ENCODE results near the gene NOX5. TPM values are rescaled to one million over a fixed set of nuclear protein-coding genes. Genes with fewer than 3 reads are reported as not detected.

Gene NOX5
- total RNA-seq, 1 donor from 2014 or later, result 0.14 TPM

DNA sequence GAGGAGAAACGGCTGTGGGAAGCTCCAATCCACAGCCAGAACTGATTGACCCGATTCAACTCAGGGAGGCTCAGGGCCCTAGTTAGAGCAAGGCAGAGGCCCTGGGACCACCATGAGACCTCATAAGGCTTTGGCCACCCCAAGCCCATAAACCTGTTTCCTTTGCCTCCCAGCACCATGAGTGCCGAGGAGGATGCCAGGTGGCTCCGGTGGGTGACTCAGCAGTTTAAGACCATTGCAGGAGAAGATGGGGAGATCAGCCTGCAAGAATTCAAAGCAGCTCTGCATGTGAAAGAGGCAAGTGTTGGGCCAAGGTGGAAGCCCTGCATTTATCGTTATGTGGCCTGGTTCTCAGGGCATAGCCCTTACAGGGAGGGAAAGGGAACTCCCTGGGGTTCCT lies 11.9 kb downstream of the NOX5 start:
- DNase-seq, result no peak
- no peaks in the 10 kb centered on the region for H3K36me3 ChIP-seq
- H3K9me3 ChIP-seq, result no peaks in the 10 kb centered on the region
- no peak overlapping the region for H3K4me3 ChIP-seq
- no peak for TF ChIP-seq CTCF (IDR thresholded peaks at IDR 0.05)
- H3K27ac ChIP-seq, result no peak overlapping the region
- H3K27me3 ChIP-seq, result no peaks in the 10 kb centered on the region
- intact Hi-C loops (cut with DNase I), result no loop called here
- ATAC-seq, result no peak
- H3K4me1 ChIP-seq, result peaks cover under 1% of the 10 kb centered on the region

GRCh38 chr15:69027976-69028518 lies 13.6 kb downstream of the NOX5 start:
- Histone ChIP-seq H3K36me3 (no peaks in the 10 kb centered on the region), H3K27me3 (peaks cover 7% of the 10 kb centered on the region), H3K4me3 (no peak overlapping the region), H3K27ac (no peak overlapping the region), H3K9me3 (no peaks in the 10 kb centered on the region), H3K4me1 (peaks cover 4% of the 10 kb centered on the region)
- intact Hi-C loops (cut with DNase I), result no loop called here
- DNase-seq (no peak), ATAC-seq (no peak)
- TF ChIP-seq CTCF (IDR thresholded peaks at IDR 0.05), result no peak

DNA sequence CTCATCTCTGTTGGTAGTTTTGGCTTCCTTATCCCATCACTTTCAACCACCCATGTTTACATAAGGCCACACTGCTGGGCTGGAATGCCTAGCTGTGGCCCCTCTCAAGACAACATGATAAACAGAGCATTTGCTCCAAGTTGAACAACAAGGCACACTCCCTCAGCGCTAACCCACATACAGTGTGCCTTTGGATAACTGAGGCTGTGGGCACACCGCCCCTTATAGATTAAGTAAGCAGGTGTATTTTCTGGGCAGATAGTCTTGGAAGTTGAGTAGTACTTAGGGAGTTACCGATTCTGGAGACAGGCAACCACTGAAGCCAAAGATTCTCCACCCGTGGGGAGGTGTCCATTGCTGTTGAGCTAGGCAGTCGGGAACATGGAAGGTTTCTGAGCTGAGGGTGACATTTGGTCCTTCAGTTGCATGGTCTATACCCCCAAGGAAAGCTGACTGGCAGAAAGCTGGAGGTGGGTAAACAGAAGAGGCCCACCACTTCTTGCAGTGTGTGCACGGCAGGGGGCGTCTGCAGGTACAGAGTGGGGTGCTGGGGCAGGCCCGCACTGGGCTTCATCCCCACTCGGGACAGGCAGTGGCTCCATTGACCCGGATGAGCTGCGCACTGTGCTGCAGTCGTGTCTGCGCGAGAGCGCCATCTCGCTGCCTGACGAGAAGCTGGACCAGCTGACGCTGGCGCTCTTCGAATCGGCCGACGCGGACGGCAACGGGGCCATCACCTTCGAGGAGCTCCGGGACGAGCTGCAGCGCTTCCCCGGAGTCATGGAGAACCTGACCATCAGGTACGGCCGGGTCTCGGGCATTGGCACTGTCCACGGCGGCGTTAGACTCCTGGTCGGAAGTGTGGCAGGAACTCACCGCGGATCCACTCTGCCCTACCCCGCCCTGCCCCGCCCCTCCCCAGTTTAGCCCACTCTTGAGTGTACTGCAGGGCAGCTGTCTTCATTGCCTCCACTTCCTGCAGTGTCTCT lies 16.8 kb downstream of the NOX5 start:
- ATAC-seq, result peak; percentile 87
- peaks cover 4% of the 10 kb centered on the region for H3K4me1 ChIP-seq
- intact Hi-C loops (cut with DNase I), result no loop called here
- DNase-seq, result peak; percentile 82
- no peaks in the 10 kb centered on the region for H3K9me3 ChIP-seq
- TF ChIP-seq CTCF (IDR thresholded peaks at IDR 0.05), result peak; percentile 54
- H3K27ac ChIP-seq, result no peak overlapping the region
- H3K36me3 ChIP-seq, result no peaks in the 10 kb centered on the region
- H3K4me3 ChIP-seq, result peak overlapping the region; percentile 41
- peaks cover 11% of the 10 kb centered on the region for H3K27me3 ChIP-seq

DNA sequence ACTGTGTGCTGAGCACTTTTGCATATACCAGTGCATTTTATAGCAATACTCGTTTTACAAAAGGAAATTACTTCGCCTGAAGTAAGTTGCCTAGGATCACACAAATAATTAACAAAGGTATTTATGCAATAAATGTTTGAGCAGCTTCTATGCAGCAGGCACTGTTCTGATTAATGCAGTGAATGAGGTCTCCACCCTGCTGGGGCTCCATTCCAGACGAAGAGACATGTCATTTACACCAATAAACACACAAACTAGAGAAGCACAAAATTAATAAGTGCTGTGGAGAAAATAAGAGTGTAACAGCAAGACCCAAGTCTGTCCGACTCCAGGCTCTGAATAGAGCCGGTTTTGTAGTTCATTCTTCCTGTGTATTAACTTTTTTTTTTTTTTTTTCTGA lies 17.5 kb downstream of the NOX5 start:
- TF ChIP-seq CTCF (IDR thresholded peaks at IDR 0.05), result no peak
- H3K9me3 ChIP-seq, result no peaks in the 10 kb centered on the region
- intact Hi-C loops (cut with DNase I), result no loop called here
- no peaks in the 10 kb centered on the region for H3K36me3 ChIP-seq
- H3K27ac ChIP-seq, result no peak overlapping the region
- H3K4me1 ChIP-seq, result peaks cover 4% of the 10 kb centered on the region
- DNase-seq, result no peak
- peaks cover 11% of the 10 kb centered on the region for H3K27me3 ChIP-seq
- H3K4me3 ChIP-seq, result peak overlapping the region; percentile 41
- no peak for ATAC-seq

DNA sequence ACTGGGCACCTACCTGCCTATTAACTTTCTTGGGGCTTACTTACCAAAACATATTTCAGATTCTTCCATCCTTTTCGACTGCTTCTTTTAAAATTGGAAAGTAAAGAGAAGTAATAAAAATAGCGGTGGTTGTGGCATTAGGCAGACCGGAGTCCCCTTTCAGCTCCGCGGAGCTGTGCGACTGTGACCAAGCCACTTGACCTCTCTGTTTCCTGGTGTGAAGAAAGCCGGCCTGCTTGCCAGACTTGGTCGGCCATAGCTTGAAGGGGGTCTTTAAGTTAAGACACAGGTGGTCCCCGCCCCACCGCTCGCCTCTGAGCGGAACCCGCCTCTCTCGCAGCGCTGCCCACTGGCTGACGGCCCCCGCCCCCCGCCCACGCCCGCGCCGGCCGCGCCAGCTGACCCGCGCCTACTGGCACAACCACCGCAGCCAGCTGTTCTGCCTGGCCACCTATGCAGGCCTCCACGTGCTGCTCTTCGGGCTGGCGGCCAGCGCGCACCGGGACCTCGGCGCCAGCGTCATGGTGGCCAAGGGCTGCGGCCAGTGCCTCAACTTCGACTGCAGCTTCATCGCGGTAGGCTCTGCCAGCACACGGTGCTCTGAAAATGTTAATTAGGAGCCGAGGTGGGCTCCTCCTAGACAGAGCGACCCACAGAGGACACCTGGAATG lies 18.3 kb downstream of the NOX5 start:
- DNase-seq (no peak), ATAC-seq (no peak)
- Histone ChIP-seq H3K9me3 (no peaks in the 10 kb centered on the region), H3K4me3 (no peak overlapping the region), H3K4me1 (peaks cover 4% of the 10 kb centered on the region), H3K27me3 (peaks cover 11% of the 10 kb centered on the region), H3K27ac (no peak overlapping the region), H3K36me3 (no peaks in the 10 kb centered on the region)
- intact Hi-C loops (cut with DNase I), result no loop called here
- no peak for TF ChIP-seq CTCF (IDR thresholded peaks at IDR 0.05)
